NT2/D1 (cell line): Measurements from ENCODE around the gene GRK5.

ENCODE experiments used
- SUZ12 ChIP-seq: IDR thresholded peaks from 2 replicates; pipeline ENCODE4 v1.6.1; 2011; ENCODE audit not compliant: insufficient read length, insufficient read depth; ENCODE audit errors: extremely low read depth
- YY1 ChIP-seq: IDR thresholded peaks from 2 replicates; pipeline ENCODE4 v1.6.1; 2011; ENCODE audit not compliant: insufficient read length, insufficient read depth
- ZNF274 ChIP-seq: IDR thresholded peaks from 2 replicates; pipeline ENCODE4 v1.6.1; 2011; ENCODE audit warnings: mild to moderate bottlenecking, low read depth, low read length

- no peak for TF ChIP-seq YY1
- TF ChIP-seq ZNF274: no peak
- no peak for TF ChIP-seq SUZ12
These were observed 267.2 kb downstream of the GRK5 start for GRCh38 chr10:119474606-119475005.
